HepG2 (cell line): Measurements from ENCODE around the gene DIS3L2. TPM values are rescaled to one million over a fixed set of nuclear protein-coding genes. Genes with fewer than 3 reads are reported as not detected.

Experiments used
- ATAC-seq: fragments of 200-7000 bp; cut with Tn5 transposase; 3 replicates; pipeline ENCODE4 v1.9.1; 2020; ENCODE audit warnings: mild to moderate bottlenecking, moderate library complexity
- BruUV-seq: library from RNA; stranded (reverse); fragments of 400-500 nt; replicated peaks from 2 replicates; lab custom pipeline; 2021; lab: Mats Ljungman, UMichigan
- CTCF ChIA-PET: fragments of 300-600 bp; formaldehyde crosslinking; extraction: SDS; loops from one replicate; lab custom pipeline; 2021; ENCODE audit warnings: low total read pairs, inconsistent platforms, low intra/inter-chr PET ratio; lab: Yijun Ruan, JAX
- POLR2A ChIA-PET: fragments of 350-600 bp; sonication (Branson Sonifier 250); formaldehyde crosslinking; loops from one replicate; lab custom pipeline; 2020; ENCODE audit warnings: antibody characterized with exemption, inconsistent platforms; lab: Yijun Ruan, JAX
- DNase-seq: peaks from one replicate; pipeline ENCODE4 v3.0.0-alpha.2; 2015; ENCODE audit warnings: low spot score
- FAIRE-seq: peaks from 3 replicates; lab custom pipeline; 2011; peaks lifted over from hg19 to GRCh38; lab: Jason Lieb, UNC
- H2AFZ ChIP-seq: one replicate; pipeline ENCODE4 v1.6.1; 2011; ENCODE audit warnings: low read length, inconsistent platforms
- H3K27ac ChIP-seq: fragments of 300-600 bp; 3 replicates; pipeline ENCODE4 v1.8.0; 2011; ENCODE audit warnings: mixed run types, mild to moderate bottlenecking, mixed read lengths, low read length, inconsistent platforms; ENCODE audit not compliant: insufficient read depth; ENCODE audit errors: extremely low read length
- H3K27me3 ChIP-seq, 2 experiments: fragments of 200-600 bp in 1 of 2; 2 replicates in 1 of 2; 3 replicates in 1 of 2; pipeline versions ENCODE4 v1.6.0 to v1.8.0; 2011; ENCODE audit warnings: low read length in 2 of 2, mild to moderate bottlenecking in 2 of 2, moderate library complexity in 2 of 2, inconsistent platforms in 1 of 2; ENCODE audit not compliant: insufficient read depth in 2 of 2, control insufficient read depth in 1 of 2
- H3K36me3 ChIP-seq, 2 experiments: fragments of 200-600 bp in 1 of 2; replicated peaks in 1 of 2; 2 replicates in 1 of 2; 3 replicates in 1 of 2; pipeline versions ENCODE4 v1.5.1 to v1.8.0; 2011; ENCODE audit warnings: low read length in 2 of 2, inconsistent platforms in 1 of 2; ENCODE audit not compliant: insufficient read depth in 2 of 2, control insufficient read depth in 1 of 2
- H3K4me1 ChIP-seq: 2 replicates; pipeline ENCODE4 v1.5.1; 2012; ENCODE audit warnings: low read length, inconsistent platforms; ENCODE audit not compliant: insufficient read depth
- H3K4me2 ChIP-seq: 2 replicates; pipeline ENCODE4 v1.6.0; 2011; ENCODE audit warnings: low read depth, low read length, inconsistent platforms
- H3K4me3 ChIP-seq, 3 experiments: fragments of 200-600 bp in 1 of 3; sonication (generic), shearing (Covaris generic) in 1 of 3; replicated peaks in 1 of 3; 2 replicates each; pipeline ENCODE4 v1.5.1; 2011 to 2016; ENCODE audit warnings: low read length in 3 of 3, inconsistent platforms in 2 of 3, low read depth in 2 of 3, mild to moderate bottlenecking in 2 of 3, control low read depth in 1 of 3, mixed read lengths in 1 of 3; ENCODE audit not compliant: insufficient read depth in 1 of 3
- H3K79me2 ChIP-seq: one replicate; pipeline ENCODE4 v1.6.1; 2011; ENCODE audit warnings: low read length, inconsistent platforms; ENCODE audit not compliant: insufficient read depth
- H3K9ac ChIP-seq: 2 replicates; pipeline ENCODE4 v1.6.0; 2011; ENCODE audit warnings: mild to moderate bottlenecking, low read depth, low read length, inconsistent platforms; ENCODE audit not compliant: insufficient read depth
- H3K9me3 ChIP-seq: 2 replicates; pipeline ENCODE4 v1.5.1; 2012; ENCODE audit warnings: mild to moderate bottlenecking, low read length
- H4K20me1 ChIP-seq: 2 replicates; pipeline ENCODE4 v1.6.0; 2011; ENCODE audit warnings: inconsistent platforms, mild to moderate bottlenecking, low read length, moderate library complexity; ENCODE audit not compliant: insufficient read depth
- AKAP8 ChIP-seq: sonication (generic); formaldehyde crosslinking; IDR thresholded peaks from 2 replicates; pipeline ENCODE4 v1.5.1; 2020; ENCODE audit warnings: mild to moderate bottlenecking, missing genetic modification reagents
- CHCHD3 ChIP-seq: sonication (generic); formaldehyde crosslinking; IDR thresholded peaks from 2 replicates; pipeline ENCODE4 v1.8.0; 2022; ENCODE audit warnings: mild to moderate bottlenecking, missing genetic modification reagents, moderate library complexity
- RARA ChIP-seq: IDR thresholded peaks from 2 replicates; pipeline ENCODE4 v1.6.1; 2016; ENCODE audit warnings: missing genetic modification reagents, missing compliant biosample characterization
- SCMH1 ChIP-seq: sonication (generic); formaldehyde crosslinking; IDR thresholded peaks from 2 replicates; pipeline ENCODE4 v1.9.0; 2021; ENCODE audit warnings: missing genetic modification reagents, mild to moderate bottlenecking, borderline replicate concordance
- SKI ChIP-seq: fragments of 450-650 bp; IDR thresholded peaks from one replicate; pipeline ENCODE4 v1.6.1; 2018; ENCODE audit warnings: mild to moderate bottlenecking; ENCODE audit not compliant: partially characterized antibody
- SP4 ChIP-seq: sonication (generic); formaldehyde crosslinking; IDR thresholded peaks from 2 replicates; pipeline ENCODE4 v1.8.1; 2023; ENCODE audit warnings: mild to moderate bottlenecking, missing genetic modification reagents
- ZFY ChIP-seq: sonication (generic); formaldehyde crosslinking; IDR thresholded peaks from 2 replicates; pipeline ENCODE4 v1.4.0; 2020; ENCODE audit warnings: missing genetic modification reagents
- ZNF232 ChIP-seq: sonication (generic); formaldehyde crosslinking; IDR thresholded peaks from 2 replicates; pipeline ENCODE4 v1.4.0; 2020; ENCODE audit warnings: missing genetic modification reagents, borderline replicate concordance
- ZNF34 ChIP-seq: sonication (generic); formaldehyde crosslinking; IDR thresholded peaks from 2 replicates; pipeline ENCODE4 v1.4.0; 2020; ENCODE audit warnings: mild to moderate bottlenecking, missing genetic modification reagents, borderline replicate concordance
- ZNF468 ChIP-seq: sonication (generic); formaldehyde crosslinking; IDR thresholded peaks from 2 replicates; pipeline ENCODE4 v1.8.0; 2022; ENCODE audit warnings: mild to moderate bottlenecking, moderate library complexity, missing genetic modification reagents
- ZNF724P ChIP-seq: sonication (generic); formaldehyde crosslinking; IDR thresholded peaks from 2 replicates; pipeline ENCODE4 v1.8.0; 2022; ENCODE audit warnings: missing genetic modification reagents, borderline replicate concordance
- WGBS: methylation state at CpG from one replicate; pipeline ENCODE4 v1.1.6; 2017; ENCODE audit warnings: low lambda C conversion rate; 5-methylcytosine and 5-hydroxymethylcytosine counted together
- in situ Hi-C: cut with HindIII; loops from 2 replicates; pipeline ENCODE4 v1.10.0; 2017; ENCODE audit warnings: low pct_unique_long_range_greater_than_20kb; ENCODE audit not compliant: extremely low pct_ligation_motif_present
- intact Hi-C: fragments of 100-400 bp; cut with micrococcal nuclease; formaldehyde crosslinking; loops from one replicate; pipeline ENCODE4 v1.10.0; 2022; ENCODE audit not compliant: unreplicated experiment
- polyA plus RNA-seq, 8 experiments: library from polyadenylated mRNA; depleted of rRNA in 3 of 8; stranded (reverse) in 7 of 8; unstranded in 1 of 8; fragments of >200 nt; fragmentation: Illumina TruSeq in 4 of 8; extraction: Trizol in 4 of 8; gene quantifications; 2 replicates each; pipeline versions ENCODE4 v1.2.1 to v1.2.3, GENCODE V29; 2011 to 2016; ENCODE audit warnings: low read depth in 4 of 8, missing spikeins in 1 of 8, mixed read lengths in 1 of 8; ENCODE audit not compliant: insufficient read depth in 1 of 8
- total RNA-seq, 5 experiments: library from RNA; depleted of rRNA; stranded (reverse); fragments of >200 nt; fragmentation: Illumina TruSeq; extraction: Trizol; gene quantifications; 2 replicates each; pipeline ENCODE4 v1.2.3, GENCODE V29; 2016; ENCODE audit warnings: low read depth in 1 of 5
- TF ChIP-seq, protein P1 (sequence below): sonication (generic); formaldehyde crosslinking; IDR thresholded peaks from 2 replicates; pipeline ENCODE4 v1.4.0; 2020; ENCODE audit warnings: mild to moderate bottlenecking, missing genetic modification reagents
- TF ChIP-seq, protein P2 (sequence below): sonication (generic); formaldehyde crosslinking; IDR thresholded peaks from 2 replicates; pipeline ENCODE4 v1.8.0; 2022; ENCODE audit warnings: mild to moderate bottlenecking, missing genetic modification reagents; ENCODE audit not compliant: insufficient replicate concordance
- TF ChIP-seq, protein P3 (sequence below): sonication (generic); formaldehyde crosslinking; IDR thresholded peaks from 2 replicates; pipeline ENCODE4 v1.4.0; 2020; ENCODE audit warnings: low read depth, mild to moderate bottlenecking, missing genetic modification reagents
- TF ChIP-seq, protein P4 (sequence below): sonication (generic); formaldehyde crosslinking; IDR thresholded peaks from 2 replicates; pipeline ENCODE4 v1.4.0; 2020; ENCODE audit warnings: missing genetic modification reagents
- TF ChIP-seq, protein P5 (sequence below): sonication (generic); formaldehyde crosslinking; IDR thresholded peaks from 2 replicates; pipeline ENCODE4 v1.4.0; 2020; ENCODE audit warnings: missing genetic modification reagents, borderline replicate concordance

The DIS3L2 gene
- total and polyA plus RNA-seq, 2 of the 13 experiments (the other 11 are each of a cell fraction or from before 2014, with no cell fraction given): 7.0 to 23.9 TPM

DNA sequence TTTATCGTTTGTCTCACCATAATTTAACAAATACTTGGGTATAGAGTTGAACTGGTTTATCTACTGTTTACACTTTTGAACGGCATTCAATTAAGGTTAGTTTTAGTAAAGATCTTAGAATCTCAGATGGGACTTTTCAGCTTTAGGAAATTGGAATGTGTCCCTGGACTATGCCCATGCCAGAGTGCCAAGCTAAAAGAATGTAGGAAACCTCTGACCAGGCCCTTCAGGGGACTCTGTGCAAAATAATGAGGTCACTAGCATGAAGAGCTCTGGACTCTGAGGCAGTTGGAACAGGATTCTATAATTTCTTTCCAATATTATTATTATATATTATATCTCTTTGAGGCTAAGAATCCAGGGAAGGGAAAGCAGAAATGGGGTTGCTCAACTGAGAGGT, 13.5 kb downstream of the DIS3L2 start:
- no peak for FAIRE-seq
- H3K4me1 ChIP-seq: peaks cover 15% of the 10 kb centered on the region
- no TSS peak for BruUV-seq

More for the DNA sequence above, 13.5 kb downstream of the DIS3L2 start:
- Histone ChIP-seq H3K9ac (no peak overlapping the region), H3K36me3 (no peaks in the 10 kb centered on the region; a peak in 2 of 5 replicates), H3K27ac (no peak overlapping the region), H3K9me3 (no peaks in the 10 kb centered on the region), H3K4me3 (no peak overlapping the region), H3K79me2 (peaks cover 34% of the 10 kb centered on the region), H4K20me1 (no peaks in the 10 kb centered on the region; the same call in 1 of the 2 replicates), H3K4me2 (no peak overlapping the region), H2AFZ (no peak overlapping the region), H3K27me3 (no peaks in the 10 kb centered on the region)
- ChIA-PET POLR2A (interaction anchor here (2.9 kb wide), 1 partner anchor 13 kb away, joined by 11 read pairs; the partner anchor contains the start of gene DIS3L2), CTCF (no interaction called here)
- TF ChIP-seq ZNF724P: no peak
- TF ChIP-seq, protein P1, sequence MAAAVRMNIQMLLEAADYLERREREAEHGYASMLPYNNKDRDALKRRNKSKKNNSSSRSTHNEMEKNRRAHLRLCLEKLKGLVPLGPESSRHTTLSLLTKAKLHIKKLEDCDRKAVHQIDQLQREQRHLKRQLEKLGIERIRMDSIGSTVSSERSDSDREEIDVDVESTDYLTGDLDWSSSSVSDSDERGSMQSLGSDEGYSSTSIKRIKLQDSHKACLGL (CRISPR knock-in tag): no peak
- TF ChIP-seq ZNF232 (CRISPR knock-in tag): no peak
- TF ChIP-seq ZFY (CRISPR knock-in tag): no peak
- TF ChIP-seq ZNF468 (CRISPR knock-in tag): no peak
- TF ChIP-seq, protein P2, sequence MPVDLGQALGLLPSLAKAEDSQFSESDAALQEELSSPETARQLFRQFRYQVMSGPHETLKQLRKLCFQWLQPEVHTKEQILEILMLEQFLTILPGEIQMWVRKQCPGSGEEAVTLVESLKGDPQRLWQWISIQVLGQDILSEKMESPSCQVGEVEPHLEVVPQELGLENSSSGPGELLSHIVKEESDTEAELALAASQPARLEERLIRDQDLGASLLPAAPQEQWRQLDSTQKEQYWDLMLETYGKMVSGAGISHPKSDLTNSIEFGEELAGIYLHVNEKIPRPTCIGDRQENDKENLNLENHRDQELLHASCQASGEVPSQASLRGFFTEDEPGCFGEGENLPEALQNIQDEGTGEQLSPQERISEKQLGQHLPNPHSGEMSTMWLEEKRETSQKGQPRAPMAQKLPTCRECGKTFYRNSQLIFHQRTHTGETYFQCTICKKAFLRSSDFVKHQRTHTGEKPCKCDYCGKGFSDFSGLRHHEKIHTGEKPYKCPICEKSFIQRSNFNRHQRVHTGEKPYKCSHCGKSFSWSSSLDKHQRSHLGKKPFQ (CRISPR knock-in tag): no peak
- TF ChIP-seq, protein P3, sequence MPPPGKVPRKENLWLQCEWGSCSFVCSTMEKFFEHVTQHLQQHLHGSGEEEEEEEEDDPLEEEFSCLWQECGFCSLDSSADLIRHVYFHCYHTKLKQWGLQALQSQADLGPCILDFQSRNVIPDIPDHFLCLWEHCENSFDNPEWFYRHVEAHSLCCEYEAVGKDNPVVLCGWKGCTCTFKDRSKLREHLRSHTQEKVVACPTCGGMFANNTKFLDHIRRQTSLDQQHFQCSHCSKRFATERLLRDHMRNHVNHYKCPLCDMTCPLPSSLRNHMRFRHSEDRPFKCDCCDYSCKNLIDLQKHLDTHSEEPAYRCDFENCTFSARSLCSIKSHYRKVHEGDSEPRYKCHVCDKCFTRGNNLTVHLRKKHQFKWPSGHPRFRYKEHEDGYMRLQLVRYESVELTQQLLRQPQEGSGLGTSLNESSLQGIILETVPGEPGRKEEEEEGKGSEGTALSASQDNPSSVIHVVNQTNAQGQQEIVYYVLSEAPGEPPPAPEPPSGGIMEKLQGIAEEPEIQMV (CRISPR knock-in tag): no peak
- TF ChIP-seq SP4 (CRISPR knock-in tag): no peak
- TF ChIP-seq CHCHD3 (CRISPR knock-in tag): no peak
- no peak for TF ChIP-seq SKI
- TF ChIP-seq RARA (CRISPR knock-in tag): no peak
- TF ChIP-seq ZNF34 (CRISPR knock-in tag): no peak
- TF ChIP-seq, protein P4, sequence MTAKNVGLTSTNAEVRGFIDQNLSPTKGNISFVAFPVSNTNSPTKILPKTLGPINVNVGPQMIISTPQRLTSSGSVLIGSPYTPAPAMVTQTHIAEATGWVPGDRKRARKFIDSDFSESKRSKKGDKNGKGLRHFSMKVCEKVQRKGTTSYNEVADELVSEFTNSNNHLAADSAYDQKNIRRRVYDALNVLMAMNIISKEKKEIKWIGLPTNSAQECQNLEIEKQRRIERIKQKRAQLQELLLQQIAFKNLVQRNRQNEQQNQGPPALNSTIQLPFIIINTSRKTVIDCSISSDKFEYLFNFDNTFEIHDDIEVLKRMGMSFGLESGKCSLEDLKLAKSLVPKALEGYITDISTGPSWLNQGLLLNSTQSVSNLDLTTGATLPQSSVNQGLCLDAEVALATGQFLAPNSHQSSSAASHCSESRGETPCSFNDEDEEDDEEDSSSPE (CRISPR knock-in tag): no peak
- TF ChIP-seq SCMH1 (CRISPR knock-in tag): no peak
- TF ChIP-seq AKAP8 (CRISPR knock-in tag): no peak
- TF ChIP-seq, protein P5, sequence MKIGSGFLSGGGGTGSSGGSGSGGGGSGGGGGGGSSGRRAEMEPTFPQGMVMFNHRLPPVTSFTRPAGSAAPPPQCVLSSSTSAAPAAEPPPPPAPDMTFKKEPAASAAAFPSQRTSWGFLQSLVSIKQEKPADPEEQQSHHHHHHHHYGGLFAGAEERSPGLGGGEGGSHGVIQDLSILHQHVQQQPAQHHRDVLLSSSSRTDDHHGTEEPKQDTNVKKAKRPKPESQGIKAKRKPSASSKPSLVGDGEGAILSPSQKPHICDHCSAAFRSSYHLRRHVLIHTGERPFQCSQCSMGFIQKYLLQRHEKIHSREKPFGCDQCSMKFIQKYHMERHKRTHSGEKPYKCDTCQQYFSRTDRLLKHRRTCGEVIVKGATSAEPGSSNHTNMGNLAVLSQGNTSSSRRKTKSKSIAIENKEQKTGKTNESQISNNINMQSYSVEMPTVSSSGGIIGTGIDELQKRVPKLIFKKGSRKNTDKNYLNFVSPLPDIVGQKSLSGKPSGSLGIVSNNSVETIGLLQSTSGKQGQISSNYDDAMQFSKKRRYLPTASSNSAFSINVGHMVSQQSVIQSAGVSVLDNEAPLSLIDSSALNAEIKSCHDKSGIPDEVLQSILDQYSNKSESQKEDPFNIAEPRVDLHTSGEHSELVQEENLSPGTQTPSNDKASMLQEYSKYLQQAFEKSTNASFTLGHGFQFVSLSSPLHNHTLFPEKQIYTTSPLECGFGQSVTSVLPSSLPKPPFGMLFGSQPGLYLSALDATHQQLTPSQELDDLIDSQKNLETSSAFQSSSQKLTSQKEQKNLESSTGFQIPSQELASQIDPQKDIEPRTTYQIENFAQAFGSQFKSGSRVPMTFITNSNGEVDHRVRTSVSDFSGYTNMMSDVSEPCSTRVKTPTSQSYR (CRISPR knock-in tag): no peak
- DNase-seq (peak; percentile 25), ATAC-seq (peak; percentile 65)
- in situ Hi-C loops (no loop called here), intact Hi-C loops (no loop called here)
- 63% methylated on average over 2 of the region's 2 CpGs for WGBS
